ENCODE measurements around the gene CNTNAP2.
"Not testable (repeated sequence)": the region's sequence is repeated elsewhere in the genome, so short reads cannot be mapped to it uniquely, and the experiment has no call there.

- TF ChIP-seq POLR2AphosphoS5, CTCF (IDR thresholded peaks at IDR 0.05): not testable (repeated sequence)
Measured at GRCh38 chr7:146905746-146906145, 789.1 kb downstream of the CNTNAP2 start.

Measured in stomach (tissue), 4 donors.